ENCODE data around the gene WDR76.

The WDR76 gene

DNA sequence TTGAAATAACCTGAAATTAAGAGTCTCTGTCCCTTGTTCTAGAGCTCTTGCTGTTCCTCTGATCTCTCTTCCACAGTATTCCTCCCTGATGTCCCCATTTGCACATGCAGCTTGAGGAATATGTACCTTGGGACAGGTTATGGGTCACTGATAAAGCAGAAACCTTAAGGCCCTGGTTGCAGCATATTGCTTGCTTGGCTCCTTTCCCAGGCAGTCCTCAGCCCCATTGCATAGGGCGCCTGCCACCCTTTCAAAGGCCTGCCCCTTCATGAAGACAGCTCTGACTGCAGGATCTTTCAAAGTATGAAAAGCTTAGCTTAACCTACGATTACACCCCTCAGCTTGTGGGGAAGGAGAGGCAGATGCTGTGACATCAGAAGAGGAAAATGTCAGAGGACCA lies 51.6 kb downstream of the WDR76 start:
- Histone ChIP-seq H3K27me3 (ENCODE audit: insufficient read depth, low read length, poor library complexity, severe bottlenecking) (no peaks in the 10 kb centered on the region), H2AFZ (ENCODE audit: low read length) (no peak overlapping the region), H3K79me2 (ENCODE audit: insufficient read depth, low read length) (no peaks in the 10 kb centered on the region), H4K20me1 (ENCODE audit: insufficient read depth, low read length, poor library complexity, severe bottlenecking) (no peaks in the 10 kb centered on the region), H3K4me1 (ENCODE audit: insufficient read depth, low read length, poor library complexity, severe bottlenecking) (no peaks in the 10 kb centered on the region), H3F3A (ENCODE audit: low read depth) (no peaks in the 10 kb centered on the region), H3K4me3 (ENCODE audit: low read length, poor library complexity, severe bottlenecking) (no peak overlapping the region), H3K9me3 (ENCODE audit: insufficient read depth, low read depth, low read length) (no peaks in the 10 kb centered on the region), H3K9me2 (replicated peaks; ENCODE audit: low read depth, low read length) (no peaks in the 10 kb centered on the region), H3K4me2 (ENCODE audit: low read depth, low read length, poor library complexity, severe bottlenecking) (no peak overlapping the region), H3K9ac (ENCODE audit: low read depth, low read length, poor library complexity, severe bottlenecking) (no peak overlapping the region), H3K36me3 (ENCODE audit: insufficient read depth, low read length) (peaks cover 5% of the 10 kb centered on the region; the same call in 1 of the 2 replicates)
- TF ChIP-seq EZH2phosphoT487 (IDR thresholded peaks at IDR 0.05; ENCODE audit: borderline replicate concordance) = no peak
- TF ChIP-seq, protein P1, sequence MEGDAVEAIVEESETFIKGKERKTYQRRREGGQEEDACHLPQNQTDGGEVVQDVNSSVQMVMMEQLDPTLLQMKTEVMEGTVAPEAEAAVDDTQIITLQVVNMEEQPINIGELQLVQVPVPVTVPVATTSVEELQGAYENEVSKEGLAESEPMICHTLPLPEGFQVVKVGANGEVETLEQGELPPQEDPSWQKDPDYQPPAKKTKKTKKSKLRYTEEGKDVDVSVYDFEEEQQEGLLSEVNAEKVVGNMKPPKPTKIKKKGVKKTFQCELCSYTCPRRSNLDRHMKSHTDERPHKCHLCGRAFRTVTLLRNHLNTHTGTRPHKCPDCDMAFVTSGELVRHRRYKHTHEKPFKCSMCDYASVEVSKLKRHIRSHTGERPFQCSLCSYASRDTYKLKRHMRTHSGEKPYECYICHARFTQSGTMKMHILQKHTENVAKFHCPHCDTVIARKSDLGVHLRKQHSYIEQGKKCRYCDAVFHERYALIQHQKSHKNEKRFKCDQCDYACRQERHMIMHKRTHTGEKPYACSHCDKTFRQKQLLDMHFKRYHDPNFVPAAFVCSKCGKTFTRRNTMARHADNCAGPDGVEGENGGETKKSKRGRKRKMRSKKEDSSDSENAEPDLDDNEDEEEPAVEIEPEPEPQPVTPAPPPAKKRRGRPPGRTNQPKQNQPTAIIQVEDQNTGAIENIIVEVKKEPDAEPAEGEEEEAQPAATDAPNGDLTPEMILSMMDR (conservative IDR thresholded peaks at IDR 0.05; ENCODE audit: low read length) = no peak

DNA sequence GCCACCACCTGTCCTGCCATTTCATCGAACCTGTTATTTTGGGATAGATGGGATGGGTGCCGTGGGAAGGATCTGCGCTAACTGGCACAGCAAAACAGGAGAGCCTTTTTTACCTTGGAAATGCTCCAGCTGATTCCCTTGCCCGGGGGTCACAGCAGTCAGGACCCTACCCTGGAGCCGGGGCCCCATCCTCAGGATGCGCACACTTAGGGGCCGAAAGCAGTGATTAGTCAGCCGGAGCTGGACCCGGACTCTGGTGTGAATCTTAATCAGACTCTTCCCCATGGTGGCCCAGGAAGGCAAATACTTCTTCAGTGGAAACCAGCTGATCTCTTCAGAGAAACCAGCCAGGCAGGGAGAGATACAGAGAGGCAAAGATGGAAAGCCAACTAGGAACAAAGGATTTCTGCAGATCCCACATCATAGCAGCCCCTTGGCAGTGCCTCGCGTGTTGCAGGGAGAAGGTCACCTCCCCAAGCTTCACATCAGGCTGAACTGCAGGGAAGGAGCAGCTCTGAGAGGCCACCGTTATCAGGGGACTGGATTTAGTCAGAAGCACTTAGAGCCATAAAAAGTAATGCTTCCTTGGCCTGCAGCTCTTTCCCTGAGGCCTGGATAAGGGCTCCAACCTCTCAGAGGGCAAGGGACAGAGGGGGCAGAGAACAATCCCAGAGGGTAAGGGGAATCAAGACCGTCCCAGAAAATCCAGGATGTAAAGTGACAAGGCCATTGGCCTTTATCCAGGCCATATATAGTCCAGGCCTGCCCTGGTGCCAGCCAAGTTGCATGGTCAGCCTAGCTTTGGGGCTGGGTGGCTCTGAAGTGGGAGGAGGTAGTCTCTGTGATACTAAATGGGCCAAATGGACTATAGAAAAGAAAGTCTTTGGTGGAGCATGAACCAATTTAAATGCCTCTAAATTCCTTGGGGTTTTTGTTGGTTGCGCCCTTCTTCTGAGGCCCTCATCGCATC lies 52.9 kb downstream of the WDR76 start:
- Histone ChIP-seq H3K9ac (ENCODE audit: low read depth, low read length, poor library complexity, severe bottlenecking) (no peak overlapping the region), H4K20me1 (ENCODE audit: insufficient read depth, low read length, poor library complexity, severe bottlenecking) (no peaks in the 10 kb centered on the region), H3K27me3 (ENCODE audit: insufficient read depth, low read length, poor library complexity, severe bottlenecking) (no peaks in the 10 kb centered on the region), H3F3A (ENCODE audit: low read depth) (no peaks in the 10 kb centered on the region), H3K9me2 (replicated peaks; ENCODE audit: low read depth, low read length) (no peaks in the 10 kb centered on the region), H3K79me2 (ENCODE audit: insufficient read depth, low read length) (no peaks in the 10 kb centered on the region), H3K4me3 (ENCODE audit: low read length, poor library complexity, severe bottlenecking) (no peak overlapping the region), H2AFZ (ENCODE audit: low read length) (no peak overlapping the region), H3K4me1 (ENCODE audit: insufficient read depth, low read length, poor library complexity, severe bottlenecking) (no peaks in the 10 kb centered on the region), H3K9me3 (ENCODE audit: insufficient read depth, low read depth, low read length) (no peaks in the 10 kb centered on the region), H3K36me3 (ENCODE audit: insufficient read depth, low read length) (no peaks in the 10 kb centered on the region; the same call in 1 of the 2 replicates), H3K4me2 (ENCODE audit: low read depth, low read length, poor library complexity, severe bottlenecking) (no peak overlapping the region)
- TF ChIP-seq, protein P1 (conservative IDR thresholded peaks at IDR 0.05; ENCODE audit: low read length) = no peak
- no peak for TF ChIP-seq EZH2phosphoT487 (IDR thresholded peaks at IDR 0.05; ENCODE audit: borderline replicate concordance)

- H3K4me1 ChIP-seq (ENCODE audit: insufficient read depth, low read length, poor library complexity, severe bottlenecking) = no peaks in the 10 kb centered on the region
- no peak overlapping the region for H3K4me3 ChIP-seq (ENCODE audit: low read length, poor library complexity, severe bottlenecking)
- H3K27me3 ChIP-seq (ENCODE audit: insufficient read depth, low read length, poor library complexity, severe bottlenecking) = no peaks in the 10 kb centered on the region
- no peaks in the 10 kb centered on the region for H3K9me2 ChIP-seq (replicated peaks; ENCODE audit: low read depth, low read length)
- H3K36me3 ChIP-seq (ENCODE audit: insufficient read depth, low read length) = no peaks in the 10 kb centered on the region; the same call in 1 of the 2 replicates
- no peak overlapping the region for H3K9ac ChIP-seq (ENCODE audit: low read depth, low read length, poor library complexity, severe bottlenecking)
- H3F3A ChIP-seq (ENCODE audit: low read depth) = no peaks in the 10 kb centered on the region
- TF ChIP-seq EZH2phosphoT487 (IDR thresholded peaks at IDR 0.05; ENCODE audit: borderline replicate concordance) = no peak
- TF ChIP-seq, protein P1 (conservative IDR thresholded peaks at IDR 0.05; ENCODE audit: low read length) = no peak
- no peaks in the 10 kb centered on the region for H4K20me1 ChIP-seq (ENCODE audit: insufficient read depth, low read length, poor library complexity, severe bottlenecking)
- H3K9me3 ChIP-seq (ENCODE audit: insufficient read depth, low read depth, low read length) = no peaks in the 10 kb centered on the region
- H2AFZ ChIP-seq (ENCODE audit: low read length) = no peak overlapping the region
- no peak overlapping the region for H3K4me2 ChIP-seq (ENCODE audit: low read depth, low read length, poor library complexity, severe bottlenecking)
- no peaks in the 10 kb centered on the region for H3K79me2 ChIP-seq (ENCODE audit: insufficient read depth, low read length)
Observed at GRCh38 chr15:43880406-43881194, 53.8 kb downstream of the WDR76 start.
